ENCODE data around the gene RELL2. TPM values are rescaled to one million over a fixed set of nuclear protein-coding genes. Genes with fewer than 3 reads are reported as not detected.
A peak's percentile ranks its signal among the peaks of the same experiment; 100 is the strongest.

Gene RELL2
- total RNA-seq, 6 donors from 2014 or later, result 2.6 to 9.4 (median 6.5) TPM

GRCh38 chr5:141665995-141666940 lies 29.5 kb downstream of the RELL2 start:
- WGBS, 2 donors, result 88 to 90% methylated on average over 16 to 18 of the region's 18 CpGs
- TF ChIP-seq EP300 (IDR thresholded peaks at IDR 0.05) (no peak), POLR2AphosphoS5 (IDR thresholded peaks at IDR 0.05) (no peak), POLR2A (IDR thresholded peaks at IDR 0.05) (no peak)
- TF ChIP-seq, protein P1, sequence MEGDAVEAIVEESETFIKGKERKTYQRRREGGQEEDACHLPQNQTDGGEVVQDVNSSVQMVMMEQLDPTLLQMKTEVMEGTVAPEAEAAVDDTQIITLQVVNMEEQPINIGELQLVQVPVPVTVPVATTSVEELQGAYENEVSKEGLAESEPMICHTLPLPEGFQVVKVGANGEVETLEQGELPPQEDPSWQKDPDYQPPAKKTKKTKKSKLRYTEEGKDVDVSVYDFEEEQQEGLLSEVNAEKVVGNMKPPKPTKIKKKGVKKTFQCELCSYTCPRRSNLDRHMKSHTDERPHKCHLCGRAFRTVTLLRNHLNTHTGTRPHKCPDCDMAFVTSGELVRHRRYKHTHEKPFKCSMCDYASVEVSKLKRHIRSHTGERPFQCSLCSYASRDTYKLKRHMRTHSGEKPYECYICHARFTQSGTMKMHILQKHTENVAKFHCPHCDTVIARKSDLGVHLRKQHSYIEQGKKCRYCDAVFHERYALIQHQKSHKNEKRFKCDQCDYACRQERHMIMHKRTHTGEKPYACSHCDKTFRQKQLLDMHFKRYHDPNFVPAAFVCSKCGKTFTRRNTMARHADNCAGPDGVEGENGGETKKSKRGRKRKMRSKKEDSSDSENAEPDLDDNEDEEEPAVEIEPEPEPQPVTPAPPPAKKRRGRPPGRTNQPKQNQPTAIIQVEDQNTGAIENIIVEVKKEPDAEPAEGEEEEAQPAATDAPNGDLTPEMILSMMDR (IDR thresholded peaks at IDR 0.05), result no peak
- Histone ChIP-seq H3K36me3 (peaks cover 8 to 78% (median 21%) of the 10 kb centered on the region in 4 donors), H3K9me3 (no peaks in the 10 kb centered on the region), H3K27ac (no peak overlapping the region), H3K4me3 (no peak overlapping the region), H3K27me3 (no peaks in the 10 kb centered on the region), H3K4me1 (peaks cover 3 to 9% (median 5%) of the 10 kb centered on the region in 4 donors)
- ATAC-seq (ENCODE audit: low FRiP score in 2 of 2), result no peak
- DNase-seq, result peak in 1 of 2 donors; percentile 72

DNA sequence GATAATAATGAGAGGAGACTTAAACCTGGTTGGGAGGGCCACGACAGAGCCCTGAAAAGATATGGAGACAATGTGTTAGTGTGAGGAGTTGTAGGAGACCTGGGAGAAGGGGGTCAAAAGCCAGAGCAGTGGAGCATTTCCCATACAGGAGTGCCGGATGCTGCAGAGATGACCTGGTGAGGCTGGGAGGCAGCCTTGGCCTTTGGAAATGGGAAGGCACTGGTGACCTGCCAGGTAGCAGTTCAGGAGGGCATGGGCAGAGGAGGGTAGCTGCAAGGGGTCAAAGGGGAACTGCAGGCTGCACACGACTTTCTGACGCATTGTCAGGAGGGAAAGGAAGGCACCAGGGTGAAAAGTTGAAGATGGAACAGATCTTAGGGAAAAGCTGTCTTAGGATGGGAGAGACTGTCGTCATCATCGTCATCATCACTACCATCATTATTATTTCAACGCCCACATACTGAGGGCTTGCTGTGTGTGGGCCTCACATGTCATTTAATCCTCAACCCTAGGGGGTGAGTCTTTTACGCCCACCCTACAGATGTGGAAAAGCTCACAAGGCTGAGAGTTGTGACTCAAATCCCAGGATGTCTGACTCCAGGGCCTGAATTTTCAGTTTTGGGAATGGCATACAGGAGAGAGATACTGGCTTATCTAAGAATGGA lies 31.9 kb downstream of the RELL2 start:
- TF ChIP-seq POLR2A (IDR thresholded peaks at IDR 0.05) (no peak), POLR2AphosphoS5 (IDR thresholded peaks at IDR 0.05) (no peak), EP300 (IDR thresholded peaks at IDR 0.05) (no peak)
- TF ChIP-seq, protein P1 (IDR thresholded peaks at IDR 0.05), result no peak
- Histone ChIP-seq H3K4me3 (no peak overlapping the region), H3K9me3 (no peaks in the 10 kb centered on the region), H3K4me1 (peaks cover 3 to 17% (median 10%) of the 10 kb centered on the region in 4 donors), H3K27ac (no peak overlapping the region), H3K36me3 (peaks cover 6 to 71% (median 29%) of the 10 kb centered on the region in 4 donors), H3K27me3 (no peaks in the 10 kb centered on the region)
- DNase-seq, result no peak
- no peak for ATAC-seq (ENCODE audit: low FRiP score in 2 of 2)
- 80 to 85% methylated on average over 8 of the region's 8 CpGs for WGBS, 2 donors

GRCh38 chr5:141669520-141669919 lies 32.7 kb downstream of the RELL2 start:
- Histone ChIP-seq H3K27ac (no peak overlapping the region), H3K36me3 (peaks cover 0 to 66% (median 26%) of the 10 kb centered on the region in 4 donors), H3K9me3 (no peaks in the 10 kb centered on the region), H3K4me1 (peaks cover 3 to 16% (median 10%) of the 10 kb centered on the region in 4 donors), H3K4me3 (no peak overlapping the region), H3K27me3 (no peaks in the 10 kb centered on the region)
- DNase-seq (no peak), ATAC-seq (ENCODE audit: low FRiP score in 2 of 2) (no peak)
- WGBS, 2 donors, result 80 to 84% methylated on average over 4 of the region's 4 CpGs
- TF ChIP-seq EP300 (IDR thresholded peaks at IDR 0.05) (no peak), POLR2A (IDR thresholded peaks at IDR 0.05) (no peak), POLR2AphosphoS5 (IDR thresholded peaks at IDR 0.05) (no peak)
- TF ChIP-seq, protein P1 (IDR thresholded peaks at IDR 0.05), result no peak

DNA sequence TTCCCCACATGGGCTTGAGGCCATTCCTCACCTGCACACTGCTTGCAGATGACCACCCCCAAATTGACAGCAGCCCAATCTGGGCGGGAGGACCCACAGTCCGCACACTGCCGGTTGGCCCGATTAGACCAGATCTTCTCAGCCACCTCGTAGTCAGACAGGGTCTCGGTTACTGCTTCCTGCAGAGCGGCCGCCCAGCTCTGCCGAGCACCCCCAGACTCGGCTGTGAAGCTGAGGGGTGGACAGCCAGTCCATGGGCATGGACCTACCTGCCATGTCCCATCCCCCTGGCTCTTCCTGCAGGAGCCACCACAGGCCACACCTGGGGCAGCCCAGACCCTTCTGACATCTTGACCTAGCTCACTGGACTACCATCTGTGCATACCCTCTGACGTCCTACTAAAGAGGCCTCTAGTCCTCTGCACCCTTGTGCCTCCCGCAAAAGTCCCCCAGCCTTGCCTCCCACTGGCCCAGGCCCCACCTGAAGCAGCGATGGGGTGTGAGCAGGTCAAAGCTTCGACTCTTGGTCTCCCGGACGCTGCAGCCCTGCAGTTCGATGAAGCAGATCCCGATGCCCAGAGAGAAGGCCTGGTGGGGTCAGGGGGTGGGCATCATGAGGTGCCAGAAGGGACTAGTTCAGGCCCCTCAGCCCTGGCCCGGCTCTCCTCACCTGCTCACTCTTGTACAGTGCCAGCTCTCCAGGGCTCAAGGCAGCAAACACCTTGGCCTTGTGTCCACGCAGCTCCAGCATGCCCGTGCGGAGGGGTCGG lies 35.5 kb downstream of the RELL2 start:
- no peak for TF ChIP-seq POLR2A (IDR thresholded peaks at IDR 0.05)
- TF ChIP-seq, protein P1 (IDR thresholded peaks at IDR 0.05), result no peak
- TF ChIP-seq EP300 (IDR thresholded peaks at IDR 0.05), result no peak
- no peak for TF ChIP-seq POLR2AphosphoS5 (IDR thresholded peaks at IDR 0.05)
- no peaks in the 10 kb centered on the region for H3K9me3 ChIP-seq
- peaks cover 0 to 55% (median 24%) of the 10 kb centered on the region in 4 donors for H3K36me3 ChIP-seq
- ATAC-seq (ENCODE audit: low FRiP score in 2 of 2) (peak in 1 of 2 donors; percentile 8), DNase-seq (peak in 1 of 2 donors; percentile 42)
- H3K4me1 ChIP-seq, result peaks cover 0 to 10% (median 4%) of the 10 kb centered on the region in 4 donors
- no peaks in the 10 kb centered on the region for H3K27me3 ChIP-seq
- H3K4me3 ChIP-seq, result no peak overlapping the region
- H3K27ac ChIP-seq, result peak overlapping the region in 3 of 4 donors; percentile 27 to 54 (median 40)
- WGBS, 2 donors, result 90 to 91% methylated on average over 20 of the region's 23 CpGs
